AG04449 (cell line): Measurements from ENCODE around the gene ZBTB7B.

ENCODE experiments used
- CTCF ChIA-PET: fragments of 350-600 bp; formaldehyde crosslinking; extraction: SDS; loops from one replicate; lab custom pipeline; 2021; ENCODE audit warnings: antibody characterized with exemption; lab: Yijun Ruan, JAX
- POLR2A ChIA-PET: fragments of 400-600, 350-600 bp; formaldehyde crosslinking; extraction: SDS; loops from one replicate; lab custom pipeline; 2020; ENCODE audit warnings: antibody characterized with exemption, inconsistent platforms; lab: Yijun Ruan, JAX
- DNase-seq: peaks from one replicate; pipeline ENCODE4 v3.0.0-alpha.2; 2010; ENCODE audit warnings: low read depth, low spot score
- H3K4me3 ChIP-seq: 2 replicates; pipeline ENCODE4 v1.5.1; 2011; ENCODE audit warnings: low read depth, mild to moderate bottlenecking, control low read depth, low read length
- CTCF ChIP-seq: IDR thresholded peaks from one replicate; pipeline ENCODE4 v1.5.1; 2011; ENCODE audit warnings: mild to moderate bottlenecking, moderate library complexity, low read length, control low read depth, inconsistent platforms; ENCODE audit not compliant: insufficient read depth; ENCODE audit errors: missing control alignments

The ZBTB7B gene

DNA sequence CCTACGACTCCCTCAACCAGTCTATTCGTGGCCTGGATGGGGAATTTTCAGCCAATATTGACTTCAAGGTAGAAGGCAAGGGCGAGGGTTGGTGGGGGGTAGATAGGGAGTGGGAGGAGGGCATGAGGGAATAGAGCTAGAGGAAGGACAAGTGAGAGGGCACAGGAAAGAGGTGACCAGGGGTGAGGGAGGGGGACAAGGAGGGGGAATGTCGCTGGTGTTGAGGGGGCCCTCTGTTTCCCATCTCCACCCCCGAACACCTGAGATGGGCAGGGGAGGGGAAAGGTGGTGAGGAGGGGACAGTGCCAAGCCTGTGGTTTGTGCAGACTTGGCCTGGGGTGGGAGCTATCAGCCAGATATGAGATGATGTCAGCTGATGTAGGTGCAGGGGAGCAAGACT, 40.2 kb downstream of the ZBTB7B start:
- ChIA-PET CTCF (interaction anchor here (0.9 to 20.6 kb wide), 6 partner anchors 9 to 88 kb away, joined by 3 to 433 read pairs (median 76); partner anchors contain the start of genes DCST1, DCST2 and EFNA4), POLR2A (no interaction called here)
- TF ChIP-seq CTCF = no peak
- no peak for DNase-seq
- no peak overlapping the region for H3K4me3 ChIP-seq

DNA sequence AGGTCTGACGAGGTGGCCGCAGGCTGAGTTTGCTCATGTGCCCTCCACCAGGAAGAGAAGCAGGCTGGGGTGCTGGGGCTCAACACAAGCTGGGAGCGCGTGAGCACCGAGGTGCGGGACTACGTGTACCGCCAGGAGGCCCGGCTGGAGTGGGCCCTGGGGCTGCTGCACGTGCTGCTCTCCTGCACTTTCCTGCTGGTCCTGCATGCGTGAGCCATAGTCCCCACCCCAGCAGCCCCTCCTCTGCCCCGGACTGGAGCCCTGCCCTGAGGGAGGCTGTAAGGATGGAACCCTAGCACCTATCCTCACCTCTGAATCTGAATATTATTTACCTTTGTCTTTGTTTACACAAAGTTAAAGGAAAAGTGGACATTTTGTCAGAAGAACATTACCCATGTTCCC, 40.7 kb downstream of the ZBTB7B start:
- ChIA-PET POLR2A (interaction anchor here (0.7 kb wide), 1 partner anchor 76 kb away, joined by 3 read pairs; no protein-coding TSS in a partner anchor), CTCF (interaction anchor here (0.9 to 20.6 kb wide), 18 partner anchors 9 to 438 kb away, joined by 3 to 433 read pairs (median 6); partner anchors contain the start of genes DCST1, DCST2, EFNA4 and KRTCAP2)
- no peak for TF ChIP-seq CTCF
- H3K4me3 ChIP-seq = no peak overlapping the region
- DNase-seq = no peak

- H3K4me3 ChIP-seq = no peak overlapping the region
- CTCF ChIA-PET = interaction anchor here (0.7 to 20.6 kb wide), 26 partner anchors 10 to 644 kb away, joined by 3 to 433 read pairs (median 4); partner anchors contain the start of genes DCST1, DCST2, EFNA4 and KRTCAP2
- no peak for DNase-seq
- POLR2A ChIA-PET = interaction anchor here (0.6 to 0.7 kb wide), 2 partner anchors 76 to 574 kb away, joined by 3 to 5 read pairs; no protein-coding TSS in a partner anchor
- no peak for TF ChIP-seq CTCF
These were observed 41.2 kb downstream of the ZBTB7B start for GRCh38 chr1:155043793-155044192.

DNA sequence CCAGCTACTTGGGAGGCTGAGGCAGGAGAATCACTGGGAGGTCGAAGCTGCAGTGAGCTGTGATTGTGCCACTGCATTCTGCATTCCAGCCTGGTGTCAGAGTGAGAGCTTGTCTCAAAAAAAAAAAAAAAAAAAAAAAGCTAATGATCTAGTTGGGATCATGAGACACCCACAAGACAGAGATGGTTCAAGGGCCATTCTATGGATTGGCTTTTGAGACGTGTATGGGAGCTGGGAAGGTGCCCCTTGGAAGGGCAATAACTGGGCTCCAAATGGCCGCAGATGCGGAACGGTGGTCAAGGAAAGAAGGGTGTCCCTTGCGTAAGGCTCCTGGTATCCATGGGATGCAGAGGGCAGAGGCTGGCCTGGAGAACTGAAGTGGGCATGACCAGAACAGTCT, 41.8 kb downstream of the ZBTB7B start:
- POLR2A ChIA-PET = interaction anchor here (0.6 kb wide), 1 partner anchor 574 kb away, joined by 5 read pairs; no protein-coding TSS in a partner anchor
- DNase-seq = no peak
- no peak for TF ChIP-seq CTCF

GRCh38 chr1:155044812-155045657, 42.4 kb downstream of the ZBTB7B start:
- ChIA-PET POLR2A (interaction anchor here (0.7 kb wide), 1 partner anchor 14 kb away, joined by 3 read pairs; no protein-coding TSS in a partner anchor), CTCF (interaction anchor here (0.8 to 20.6 kb wide), 26 partner anchors 11 to 645 kb away, joined by 3 to 433 read pairs (median 4); partner anchors contain the start of genes DCST1, DCST2, EFNA4 and FLAD1)
- H3K4me3 ChIP-seq = no peak overlapping the region
- peak; percentile 75 for TF ChIP-seq CTCF
- DNase-seq = no peak

More for the DNA sequence above, 41.8 kb downstream of the ZBTB7B start:
- no peak overlapping the region for H3K4me3 ChIP-seq
- CTCF ChIA-PET = interaction anchor here (0.7 to 20.6 kb wide), 30 partner anchors 11 to 644 kb away, joined by 3 to 433 read pairs (median 4); partner anchors contain the start of genes DCST1, DCST2, EFNA4 and FLAD1
